Mesodermal cell (in vitro differentiated cells): Measurements from ENCODE around the gene SUPT20H.

Experiments
- H3K27ac ChIP-seq: 2 replicates; pipeline ENCODE4 v1.7.0; 2013; ENCODE audit warnings: mild to moderate bottlenecking, low read depth, low read length, moderate library complexity; ENCODE audit not compliant: severe bottlenecking
- H3K36me3 ChIP-seq: 2 replicates; pipeline ENCODE4 v1.7.1; 2013; ENCODE audit warnings: mild to moderate bottlenecking, low read length, moderate library complexity; ENCODE audit not compliant: control insufficient read depth, insufficient read depth
- H3K4me1 ChIP-seq: one replicate; pipeline ENCODE4 v1.7.1; 2013; ENCODE audit warnings: mild to moderate bottlenecking, low read length; ENCODE audit not compliant: insufficient read depth, control insufficient read depth, poor library complexity, severe bottlenecking
- H3K4me3 ChIP-seq: 2 replicates; pipeline ENCODE4 v1.7.0; 2013; ENCODE audit warnings: low read length, control low read depth, mild to moderate bottlenecking; ENCODE audit not compliant: insufficient read depth, poor library complexity, severe bottlenecking; ENCODE audit errors: extremely low read depth
- H3K9me3 ChIP-seq: 2 replicates; pipeline ENCODE4 v1.7.1; 2013; ENCODE audit warnings: mild to moderate bottlenecking, low read length, moderate library complexity; ENCODE audit not compliant: control insufficient read depth
- WGBS, 2 experiments: methylation state at CpG; one replicate each; pipeline ENCODE4 v1.1.5; 2013; ENCODE audit warnings: missing lambda C conversion rate in 2 of 2; ENCODE audit not compliant: insufficient coverage in 2 of 2; 5-methylcytosine and 5-hydroxymethylcytosine counted together

The SUPT20H gene

GRCh38 chr13:37010424-37010823 lies 49.1 kb downstream of the SUPT20H start:
- no peaks in the 10 kb centered on the region for H3K9me3 ChIP-seq
- WGBS, 2 experiments = 100% methylated on average over 1 of the region's 1 CpG; no CpG with 5 or more reads in 1 of the 2 experiments
- H3K4me3 ChIP-seq = no peak overlapping the region
- H3K27ac ChIP-seq = no peak overlapping the region
- peaks cover 63% of the 10 kb centered on the region for H3K36me3 ChIP-seq
- H3K4me1 ChIP-seq = no peaks in the 10 kb centered on the region

- 93 to 100% methylated on average over 3 to 5 of the region's 5 CpGs for WGBS, 2 experiments
- no peaks in the 10 kb centered on the region for H3K9me3 ChIP-seq
- no peak overlapping the region for H3K27ac ChIP-seq
- H3K36me3 ChIP-seq = peaks cover 63% of the 10 kb centered on the region
- no peaks in the 10 kb centered on the region for H3K4me1 ChIP-seq
- H3K4me3 ChIP-seq = no peak overlapping the region
These were observed 49.8 kb downstream of the SUPT20H start for GRCh38 chr13:37009692-37010091.

- no peaks in the 10 kb centered on the region for H3K9me3 ChIP-seq
- peaks cover 10% of the 10 kb centered on the region for H3K4me1 ChIP-seq
- peak overlapping the region; percentile 96 for H3K4me3 ChIP-seq
- H3K36me3 ChIP-seq = peaks cover 40% of the 10 kb centered on the region
- WGBS, 2 experiments = 42 to 62% methylated on average over 2 of the region's 3 CpGs
- no peak overlapping the region for H3K27ac ChIP-seq
These were observed 57.6 kb downstream of the SUPT20H start for GRCh38 chr13:37001921-37002250.

- H3K9me3 ChIP-seq = no peaks in the 10 kb centered on the region
- H3K4me3 ChIP-seq = peak within 1 kb of the TSS; percentile 96
- WGBS, 2 experiments = 0 to 1% methylated on average over 28 to 38 of the region's 52 CpGs
- H3K4me1 ChIP-seq = peaks cover 10% of the 10 kb centered on the region
- H3K27ac ChIP-seq = peak within 1 kb of the TSS; percentile 100
- peaks cover 32% of the 10 kb centered on the region for H3K36me3 ChIP-seq
These were observed 60.3 kb downstream of the SUPT20H start, which contains the start of gene ALG5 for GRCh38 chr13:36999054-36999714. TSS of gene ALG5 (minus strand) at chr13:36999340. CDS start at chr13:36999300, 40 bp downstream.

- peak overlapping the region; percentile 86 for H3K27ac ChIP-seq
These were observed 60.9 kb downstream of the SUPT20H start for GRCh38 chr13:36998624-36999041.

GRCh38 chr13:36997716-36998427 lies 61.6 kb downstream of the SUPT20H start:
- 97 to 100% methylated on average over 2 to 5 of the region's 6 CpGs for WGBS, 2 experiments
- Histone ChIP-seq H3K36me3 (peaks cover 35% of the 10 kb centered on the region), H3K4me3 (peak overlapping the region; percentile 96), H3K4me1 (peaks cover 10% of the 10 kb centered on the region), H3K27ac (peak overlapping the region; percentile 19), H3K9me3 (no peaks in the 10 kb centered on the region)

More at GRCh38 chr13:36998624-36999041, 60.9 kb downstream of the SUPT20H start:
- WGBS, 2 experiments = 0 to 2% methylated on average over 10 to 13 of the region's 21 CpGs
- H3K36me3 ChIP-seq = peaks cover 32% of the 10 kb centered on the region
- peak overlapping the region; percentile 96 for H3K4me3 ChIP-seq
- peaks cover 10% of the 10 kb centered on the region for H3K4me1 ChIP-seq
- no peaks in the 10 kb centered on the region for H3K9me3 ChIP-seq

- H3K4me1 ChIP-seq = peaks cover 2% of the 10 kb centered on the region
- WGBS, 2 experiments = 100% methylated on average over 1 of the region's 4 CpGs; no CpG with 5 or more reads in 1 of the 2 experiments
- H3K27ac ChIP-seq = no peak overlapping the region
- peaks cover 80% of the 10 kb centered on the region for H3K36me3 ChIP-seq
- no peaks in the 10 kb centered on the region for H3K9me3 ChIP-seq
- no peak overlapping the region for H3K4me3 ChIP-seq
These were observed 67.1 kb downstream of the SUPT20H start for GRCh38 chr13:36992362-36992761.

GRCh38 chr13:36986462-36987240 lies 72.8 kb downstream of the SUPT20H start:
- WGBS, 2 experiments = 100% methylated on average over 2 of the region's 2 CpGs
- Histone ChIP-seq H3K27ac (no peak overlapping the region), H3K36me3 (peaks cover 83% of the 10 kb centered on the region)

GRCh38 chr13:36981156-36981743 lies 78.2 kb downstream of the SUPT20H start:
- Histone ChIP-seq H3K27ac (no peak overlapping the region), H3K9me3 (no peaks in the 10 kb centered on the region), H3K4me1 (no peaks in the 10 kb centered on the region), H3K36me3 (peaks cover 75% of the 10 kb centered on the region), H3K4me3 (no peak overlapping the region)
- no CpG with 5 or more reads among the region's 6 CpGs for WGBS, 2 experiments

More at GRCh38 chr13:36986462-36987240, 72.8 kb downstream of the SUPT20H start:
- Histone ChIP-seq H3K4me3 (no peak overlapping the region), H3K4me1 (no peaks in the 10 kb centered on the region), H3K9me3 (no peaks in the 10 kb centered on the region)

- Histone ChIP-seq H3K27ac (no peak overlapping the region), H3K36me3 (peaks cover 78% of the 10 kb centered on the region), H3K9me3 (peaks cover 11% of the 10 kb centered on the region), H3K4me1 (no peaks in the 10 kb centered on the region), H3K4me3 (no peak overlapping the region)
- WGBS, 2 experiments = 88 to 93% methylated on average over 4 of the region's 7 CpGs
These were observed 80.0 kb downstream of the SUPT20H start for GRCh38 chr13:36979361-36980050.
